ENCODE results near the gene DEGS1.
A peak's percentile ranks its signal among the peaks of the same experiment; 100 is the strongest.
"Not testable (repeated sequence)": the region's sequence is repeated elsewhere in the genome, so short reads cannot be mapped to it uniquely, and the experiment has no call there.

DEGS1 gene

GRCh38 chr1:224181453-224181810 is 1.6 kb upstream of the DEGS1 start:
- no peak for DNase-seq (ENCODE audit: low spot score)

GRCh38 chr1:224182057-224182865 is 779 bp upstream of the DEGS1 start:
- DNase-seq (ENCODE audit: low spot score), result no peak

GRCh38 chr1:224183591-224184312 is 712 bp downstream of the DEGS1 start:
- DNase-seq (ENCODE audit: low spot score), result peak; percentile 66

GRCh38 chr1:224185208-224185607 is 2.2 kb downstream of the DEGS1 start:
- DNase-seq (ENCODE audit: low spot score), result no peak

- DNase-seq (ENCODE audit: low spot score), result no peak
These were observed 5.2 kb downstream of the DEGS1 start for GRCh38 chr1:224188286-224188685.

- DNase-seq (ENCODE audit: low spot score), result no peak
These were observed 6.5 kb downstream of the DEGS1 start for GRCh38 chr1:224189561-224189960.

GRCh38 chr1:224192082-224192788 is 9.2 kb downstream of the DEGS1 start:
- no peak for DNase-seq (ENCODE audit: low spot score)

- DNase-seq (ENCODE audit: low spot score), result no peak
These were observed 10.4 kb downstream of the DEGS1 start for GRCh38 chr1:224193319-224193966.

- DNase-seq (ENCODE audit: low spot score), result no peak
These were observed 14.0 kb downstream of the DEGS1 start for GRCh38 chr1:224196813-224197600.

- DNase-seq (ENCODE audit: low spot score), result no peak
These were observed 15.5 kb downstream of the DEGS1 start for GRCh38 chr1:224198572-224198971.

- no peak for DNase-seq (ENCODE audit: low spot score)
These were observed 16.6 kb downstream of the DEGS1 start for GRCh38 chr1:224199679-224200078.

- no peak for DNase-seq (ENCODE audit: low spot score)
These were observed 18.3 kb downstream of the DEGS1 start for GRCh38 chr1:224201383-224201782.

GRCh38 chr1:224201853-224202252 is 18.8 kb downstream of the DEGS1 start:
- no peak for DNase-seq (ENCODE audit: low spot score)

- peak; percentile 52 for DNase-seq (ENCODE audit: low spot score)
These were observed 20.4 kb downstream of the DEGS1 start for GRCh38 chr1:224203243-224204016.

- no peak for DNase-seq (ENCODE audit: low spot score)
These were observed 22.4 kb downstream of the DEGS1 start for GRCh38 chr1:224205438-224205840.

GRCh38 chr1:224205931-224206538 is 23.0 kb downstream of the DEGS1 start:
- DNase-seq (ENCODE audit: low spot score), result not testable (repeated sequence)

GRCh38 chr1:224211206-224211962 is 28.3 kb downstream of the DEGS1 start:
- no peak for DNase-seq (ENCODE audit: low spot score)

- no peak for DNase-seq (ENCODE audit: low spot score)
These were observed 29.6 kb downstream of the DEGS1 start for GRCh38 chr1:224212618-224213061.

- DNase-seq (ENCODE audit: low spot score), result no peak
These were observed 30.5 kb downstream of the DEGS1 start for GRCh38 chr1:224213438-224214119.

Data from putamen (tissue), 1 donor.